Osteocyte (in vitro differentiated cells): ENCODE measurements around the gene GDAP2. TPM values are rescaled to one million over a fixed set of nuclear protein-coding genes. Genes with fewer than 3 reads are reported as not detected.

ENCODE experiments used
- DNase-seq: peaks from one replicate; pipeline ENCODE4 v3.0.0; 2021; ENCODE audit warnings: mixed read lengths; ENCODE audit not compliant: unreplicated experiment; ENCODE audit errors: extremely low spot score
- H3K27ac Mint-ChIP-seq: one replicate; pipeline ENCODE4 v1.8.0; 2021; ENCODE audit warnings: mild to moderate bottlenecking, mixed read lengths; ENCODE audit not compliant: unreplicated experiment
- H3K27me3 Mint-ChIP-seq: one replicate; pipeline ENCODE4 v1.8.0; 2021; ENCODE audit warnings: mixed read lengths; ENCODE audit not compliant: unreplicated experiment
- H3K36me3 Mint-ChIP-seq: one replicate; pipeline ENCODE4 v1.8.0; 2021; ENCODE audit warnings: mixed read lengths; ENCODE audit not compliant: unreplicated experiment
- H3K4me1 Mint-ChIP-seq: one replicate; pipeline ENCODE4 v1.8.0; 2021; ENCODE audit warnings: mixed read lengths; ENCODE audit not compliant: unreplicated experiment
- H3K4me3 Mint-ChIP-seq: one replicate; pipeline ENCODE4 v1.8.0; 2021; ENCODE audit warnings: mild to moderate bottlenecking, moderate library complexity, mixed read lengths; ENCODE audit not compliant: unreplicated experiment
- H3K9me3 Mint-ChIP-seq: one replicate; pipeline ENCODE4 v1.8.0; 2021; ENCODE audit warnings: mixed read lengths; ENCODE audit not compliant: unreplicated experiment
- total RNA-seq: library from RNA; stranded (reverse); gene quantifications from 2 replicates; pipeline ENCODE4 v1.2.1, GENCODE V29; 2021
- TF ChIP-seq, protein P1 (sequence below): fragments of 200-600 bp; sonication (generic); IDR thresholded peaks from 2 replicates; pipeline ENCODE4 v1.5.0; 2021; ENCODE audit warnings: antibody characterized with exemption, mild to moderate bottlenecking, moderate library complexity

The GDAP2 gene
- total RNA-seq, 1 donor from 2014 or later: 22.9 TPM

DNA sequence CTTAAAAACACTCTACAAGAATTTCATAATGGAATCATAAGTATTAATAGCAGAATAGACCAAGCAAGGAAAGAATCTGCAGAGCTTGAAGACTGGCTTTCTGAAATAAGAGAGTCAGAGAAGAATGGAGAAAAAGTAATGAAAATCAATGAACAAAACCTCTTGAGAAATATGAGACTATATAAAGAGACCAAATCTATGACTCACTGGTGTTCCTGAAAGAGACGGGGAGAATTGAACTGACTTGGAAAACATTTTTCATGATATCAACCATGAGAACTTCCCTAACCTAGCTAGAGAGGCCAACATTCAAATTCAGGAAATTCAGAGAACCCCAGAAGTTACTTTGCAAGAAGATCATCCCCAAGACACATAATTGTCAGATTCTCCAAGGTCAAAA, 85.6 kb downstream of the GDAP2 start:
- TF ChIP-seq, protein P1, sequence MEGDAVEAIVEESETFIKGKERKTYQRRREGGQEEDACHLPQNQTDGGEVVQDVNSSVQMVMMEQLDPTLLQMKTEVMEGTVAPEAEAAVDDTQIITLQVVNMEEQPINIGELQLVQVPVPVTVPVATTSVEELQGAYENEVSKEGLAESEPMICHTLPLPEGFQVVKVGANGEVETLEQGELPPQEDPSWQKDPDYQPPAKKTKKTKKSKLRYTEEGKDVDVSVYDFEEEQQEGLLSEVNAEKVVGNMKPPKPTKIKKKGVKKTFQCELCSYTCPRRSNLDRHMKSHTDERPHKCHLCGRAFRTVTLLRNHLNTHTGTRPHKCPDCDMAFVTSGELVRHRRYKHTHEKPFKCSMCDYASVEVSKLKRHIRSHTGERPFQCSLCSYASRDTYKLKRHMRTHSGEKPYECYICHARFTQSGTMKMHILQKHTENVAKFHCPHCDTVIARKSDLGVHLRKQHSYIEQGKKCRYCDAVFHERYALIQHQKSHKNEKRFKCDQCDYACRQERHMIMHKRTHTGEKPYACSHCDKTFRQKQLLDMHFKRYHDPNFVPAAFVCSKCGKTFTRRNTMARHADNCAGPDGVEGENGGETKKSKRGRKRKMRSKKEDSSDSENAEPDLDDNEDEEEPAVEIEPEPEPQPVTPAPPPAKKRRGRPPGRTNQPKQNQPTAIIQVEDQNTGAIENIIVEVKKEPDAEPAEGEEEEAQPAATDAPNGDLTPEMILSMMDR: no peak
- Mint-ChIP-seq H3K36me3 (peaks cover 13% of the 10 kb centered on the region), H3K27ac (no peak overlapping the region), H3K27me3 (no peaks in the 10 kb centered on the region), H3K4me3 (no peak overlapping the region), H3K4me1 (peaks cover 16% of the 10 kb centered on the region), H3K9me3 (peaks cover 20% of the 10 kb centered on the region)
- no peak for DNase-seq

DNA sequence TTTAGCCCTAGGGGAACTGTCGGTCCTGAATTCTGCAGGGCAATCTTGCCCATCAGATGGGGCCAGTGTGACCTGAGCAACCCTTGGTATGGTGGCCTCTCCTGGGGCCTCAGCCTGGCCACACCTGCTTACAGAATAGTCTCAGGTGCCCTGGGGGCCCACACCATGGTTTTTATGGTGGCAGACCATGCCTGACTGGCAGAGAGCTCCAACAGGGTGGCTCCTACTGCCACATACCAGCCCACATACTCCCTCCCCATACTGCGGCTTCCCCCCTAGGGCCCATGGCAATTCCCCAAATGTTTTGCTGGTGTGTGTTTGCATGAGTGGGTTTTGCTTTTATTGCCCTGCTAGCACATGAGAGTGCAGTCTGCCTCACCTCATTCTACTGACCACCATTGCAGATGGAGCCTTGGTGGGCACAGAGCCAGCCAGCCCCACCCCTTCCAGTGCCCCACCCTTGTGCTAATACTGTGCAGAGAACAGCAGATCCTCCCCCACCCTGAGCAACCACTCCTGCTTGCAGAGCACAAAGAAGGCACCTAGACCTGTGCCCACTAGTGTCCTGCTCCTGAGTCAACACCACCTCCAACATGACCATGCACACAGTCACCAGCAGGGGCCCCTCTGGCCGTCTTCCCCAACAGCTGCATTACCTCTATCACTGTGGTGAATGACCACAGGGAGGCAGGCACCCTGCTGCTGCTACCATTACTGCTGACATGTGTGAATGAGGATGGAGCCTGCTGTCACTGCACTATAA, 86.8 kb downstream of the GDAP2 start:
- TF ChIP-seq, protein P1: no peak
- DNase-seq: no peak
- Mint-ChIP-seq H3K27ac (no peak overlapping the region), H3K27me3 (no peaks in the 10 kb centered on the region), H3K4me3 (no peak overlapping the region), H3K9me3 (peaks cover 24% of the 10 kb centered on the region), H3K4me1 (peaks cover 17% of the 10 kb centered on the region), H3K36me3 (peaks cover 13% of the 10 kb centered on the region)

DNA sequence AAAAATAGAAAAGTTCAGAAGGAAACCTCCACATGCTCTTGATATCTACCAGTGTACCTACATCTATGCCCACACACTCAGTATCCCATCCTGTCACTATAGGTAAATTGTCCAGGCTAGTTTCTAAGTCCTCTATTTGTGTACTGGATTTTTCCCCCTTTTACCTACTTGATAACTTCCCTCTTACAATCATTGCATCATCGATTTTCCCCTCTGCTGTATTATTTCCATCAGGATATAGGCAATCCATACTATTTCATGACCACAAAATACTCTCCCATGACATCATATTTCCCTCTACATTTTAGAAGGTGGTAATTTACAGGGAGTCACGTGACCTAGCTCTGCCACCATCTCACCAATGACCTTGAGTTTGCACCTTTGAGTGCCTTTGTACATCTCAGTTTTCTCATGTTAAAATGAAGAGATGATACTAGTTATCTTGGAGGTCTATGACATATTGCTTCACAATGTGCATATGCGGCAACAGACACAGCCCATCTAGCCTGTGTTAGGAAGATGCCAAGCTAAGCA, 88.2 kb downstream of the GDAP2 start:
- no peak overlapping the region for H3K4me3 Mint-ChIP-seq
- DNase-seq: no peak
- peaks cover 10% of the 10 kb centered on the region for H3K4me1 Mint-ChIP-seq
- no peaks in the 10 kb centered on the region for H3K27me3 Mint-ChIP-seq
- H3K27ac Mint-ChIP-seq: no peak overlapping the region
- TF ChIP-seq, protein P1: no peak
- peaks cover 16% of the 10 kb centered on the region for H3K36me3 Mint-ChIP-seq
- peaks cover 24% of the 10 kb centered on the region for H3K9me3 Mint-ChIP-seq

DNA sequence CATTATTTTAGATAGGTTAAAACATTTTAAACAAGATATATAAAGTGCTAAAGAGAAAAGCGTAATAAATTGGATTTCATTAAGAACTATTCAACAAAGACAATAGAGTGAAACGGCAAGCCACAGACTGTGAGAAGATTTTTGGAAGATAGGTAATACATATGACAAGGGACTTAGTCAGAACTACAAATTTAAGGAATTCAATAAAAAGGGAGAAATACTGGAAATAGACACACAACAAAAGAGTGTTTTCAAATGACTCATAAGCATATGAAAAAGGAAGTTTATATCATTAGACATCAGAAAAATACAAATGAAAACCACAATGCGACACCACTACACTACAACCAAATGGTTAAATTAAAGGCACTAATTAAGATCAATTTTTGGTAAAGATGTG, 90.5 kb downstream of the GDAP2 start:
- no peak for DNase-seq
- Mint-ChIP-seq H3K27ac (no peak overlapping the region), H3K4me3 (no peak overlapping the region)

DNA sequence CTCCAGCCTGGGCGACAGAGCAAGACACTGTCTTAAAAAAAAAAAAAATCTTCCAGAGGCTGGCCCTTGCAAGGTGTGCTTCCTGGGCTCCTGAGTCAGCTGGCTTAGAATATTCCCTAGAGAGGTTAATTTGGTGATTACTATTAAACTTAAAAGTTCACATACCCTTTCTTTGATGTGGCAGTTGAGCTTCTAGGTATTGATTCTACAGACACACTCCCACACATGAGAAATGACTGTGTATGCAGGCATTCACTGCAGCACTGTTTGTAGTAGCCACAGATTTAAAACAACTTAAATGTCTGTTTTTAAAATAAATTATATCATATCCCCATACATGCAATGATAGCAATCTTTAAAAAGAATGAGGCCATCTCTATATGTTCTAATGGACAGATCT, 93.4 kb downstream of the GDAP2 start:
- H3K9me3 Mint-ChIP-seq: peaks cover 4% of the 10 kb centered on the region
- H3K4me1 Mint-ChIP-seq: peaks cover 10% of the 10 kb centered on the region
- no peak overlapping the region for H3K4me3 Mint-ChIP-seq
- no peak for DNase-seq
- no peak overlapping the region for H3K27ac Mint-ChIP-seq
- TF ChIP-seq, protein P1: no peak
- H3K36me3 Mint-ChIP-seq: peaks cover 3% of the 10 kb centered on the region
- H3K27me3 Mint-ChIP-seq: no peaks in the 10 kb centered on the region

More for the DNA sequence above, 90.5 kb downstream of the GDAP2 start:
- Mint-ChIP-seq H3K4me1 (peaks cover 10% of the 10 kb centered on the region), H3K36me3 (peaks cover 6% of the 10 kb centered on the region), H3K27me3 (no peaks in the 10 kb centered on the region), H3K9me3 (peaks cover 11% of the 10 kb centered on the region)
- TF ChIP-seq, protein P1: no peak
